Activated CD8-positive, alpha-beta memory T cell treated with anti-CD3 and anti-CD28 coated beads, Interleukin-2, amount 50 U/mL, for 48 hours (primary cell): ENCODE measurements around the gene KIAA0930.

Experiments used
- DNase-seq: peaks from one replicate; pipeline ENCODE4 v3.0.0-alpha.2; 2020

Gene KIAA0930

GRCh38 chr22:45169591-45170466 is 70.9 kb downstream of the KIAA0930 start:
- peak; percentile 67 for DNase-seq

- DNase-seq = no peak
Observed at GRCh38 chr22:45166932-45167331, 73.8 kb downstream of the KIAA0930 start.

GRCh38 chr22:45164270-45165088 is 76.2 kb downstream of the KIAA0930 start:
- DNase-seq = peak; percentile 70

- DNase-seq = peak; percentile 97
Observed at GRCh38 chr22:45163451-45164269, 77.0 kb downstream of the KIAA0930 start, which contains the start of gene NUP50. Gene NUP50 (plus strand): TSS chr22:45163925. CDS start chr22:45168178, 4,253 bp downstream.

GRCh38 chr22:45163099-45163450 is 77.6 kb downstream of the KIAA0930 start:
- no peak for DNase-seq

- DNase-seq = no peak
Observed at GRCh38 chr22:45162531-45162930, 78.2 kb downstream of the KIAA0930 start.

- DNase-seq = no peak
Observed at GRCh38 chr22:45159652-45160462, 80.8 kb downstream of the KIAA0930 start.

GRCh38 chr22:45157907-45158306 is 82.8 kb downstream of the KIAA0930 start:
- DNase-seq = no peak

GRCh38 chr22:45155050-45155840 is 85.4 kb downstream of the KIAA0930 start:
- DNase-seq = no peak

GRCh38 chr22:45154383-45154782 is 86.3 kb downstream of the KIAA0930 start:
- no peak for DNase-seq

- DNase-seq = no peak
Observed at GRCh38 chr22:45151503-45151902, 89.2 kb downstream of the KIAA0930 start.

GRCh38 chr22:45150139-45150538 is 90.6 kb downstream of the KIAA0930 start:
- no peak for DNase-seq

- DNase-seq = no peak
Observed at GRCh38 chr22:45149671-45150070, 91.0 kb downstream of the KIAA0930 start.

GRCh38 chr22:45144916-45145315 is 95.8 kb downstream of the KIAA0930 start:
- DNase-seq = no peak

GRCh38 chr22:45142376-45142775 is 98.3 kb downstream of the KIAA0930 start:
- DNase-seq = no peak
